ENCODE data around the gene ITGA7.

Gene ITGA7

DNA sequence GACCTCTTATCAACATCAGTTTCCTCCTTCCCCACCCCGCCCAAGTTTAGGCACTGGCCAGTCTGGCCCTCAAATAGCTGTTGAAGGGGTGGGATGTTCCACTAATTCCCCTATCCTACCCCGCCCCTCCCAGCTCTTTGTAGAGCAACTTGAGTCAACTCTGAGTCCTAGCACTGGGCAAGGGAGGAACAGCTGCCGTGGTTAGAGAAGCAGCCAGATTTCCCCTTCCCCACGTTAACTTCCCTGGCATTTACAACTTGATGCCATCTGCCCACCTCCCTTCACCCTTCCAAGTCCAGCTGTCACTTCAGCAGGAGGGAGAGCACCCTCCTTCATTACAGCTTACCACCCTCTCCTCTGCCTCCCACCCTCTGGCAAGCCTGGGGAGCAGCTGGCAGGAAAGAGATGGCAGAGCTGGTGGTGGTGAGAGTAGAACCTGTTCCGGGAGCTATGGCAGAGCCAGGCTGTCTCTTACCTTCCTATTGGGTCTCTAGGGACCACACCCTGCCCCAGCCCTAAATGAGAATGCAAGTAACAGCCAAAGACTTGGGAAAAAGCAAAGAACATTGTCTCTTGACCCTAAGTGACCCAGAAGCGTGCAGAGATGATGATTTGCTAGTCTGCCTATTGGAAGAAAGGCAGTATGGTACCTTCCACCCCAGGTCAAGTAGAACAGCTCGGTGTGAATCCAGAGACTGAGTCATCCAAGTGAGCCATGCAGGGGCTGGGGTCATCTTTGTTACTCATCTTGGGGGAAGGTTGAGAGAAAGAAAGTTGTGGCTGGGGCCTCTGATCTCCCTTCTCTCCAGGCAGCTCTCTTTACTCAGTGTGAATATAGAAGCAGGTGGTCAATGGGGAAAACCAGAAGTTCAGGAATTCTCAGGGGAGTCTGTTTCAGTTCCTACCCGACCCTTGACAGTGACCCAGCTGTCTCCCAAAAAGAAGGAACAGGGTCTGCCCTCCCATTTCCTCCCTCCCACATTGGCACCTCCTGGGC is 9.6 kb upstream of the ITGA7 start:
- DNase-seq, result peak; percentile 51 to 61

DNA sequence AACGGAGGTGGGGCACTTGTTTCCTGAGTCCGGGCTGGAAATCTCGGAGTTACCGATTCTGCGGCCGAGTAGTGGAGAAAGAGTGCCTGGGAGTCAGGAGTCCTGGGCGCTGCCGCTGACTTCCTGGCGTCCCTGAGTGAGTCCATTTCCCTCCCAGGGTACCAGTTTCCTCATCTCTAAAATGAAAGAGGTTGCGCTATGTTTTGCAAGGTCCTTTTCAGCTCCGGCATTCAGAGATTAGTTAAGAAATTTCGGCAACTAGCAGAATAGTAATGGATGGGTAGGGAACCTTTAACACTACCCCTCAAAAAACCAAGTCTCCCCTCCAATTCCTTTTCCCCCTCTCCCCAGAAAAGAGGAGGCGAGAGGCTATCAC is 8.9 kb upstream of the ITGA7 start:
- no peak for DNase-seq

DNA sequence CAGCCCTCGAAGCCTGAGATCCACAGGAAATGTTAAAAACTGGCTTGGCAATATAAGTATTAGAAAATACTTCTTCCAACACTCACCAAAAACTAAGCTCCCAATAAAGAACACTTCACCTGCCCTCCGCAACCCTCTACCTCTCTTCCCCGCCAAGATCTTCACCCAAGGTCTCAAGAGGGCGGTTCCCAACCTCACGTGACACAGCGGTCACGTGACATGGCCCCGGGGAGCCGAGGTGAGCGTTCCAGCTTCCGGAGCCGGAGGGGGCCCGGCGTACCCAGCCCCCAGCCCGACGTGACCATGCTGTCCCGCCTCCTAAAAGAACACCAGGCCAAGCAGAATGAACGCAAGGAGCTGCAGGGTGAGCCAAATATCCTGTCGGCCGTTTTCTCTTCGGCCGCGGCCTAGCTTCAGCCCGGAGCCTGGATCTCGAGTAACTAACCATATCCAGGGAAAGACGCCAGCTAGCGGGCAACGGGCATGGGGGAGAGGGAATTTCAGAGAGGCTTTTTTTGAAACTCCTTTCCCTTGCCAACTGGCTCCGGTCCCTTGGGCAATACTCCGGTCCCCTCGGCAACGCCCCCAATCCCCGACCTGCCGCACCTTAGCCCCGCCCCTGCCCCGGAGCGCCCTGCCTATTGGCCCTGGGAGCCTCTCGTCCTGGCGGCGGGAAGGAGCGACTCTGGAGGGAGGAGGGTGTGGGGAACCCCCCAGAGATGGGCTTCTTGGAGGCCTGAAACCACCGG is 8.3 kb upstream of the ITGA7 start, which contains the start of gene BLOC1S1:
BLOC1S1 (plus strand) TSS at position 214 of the 749 bp plus-strand sequence; CDS start at position 220, 6 bp downstream.
- DNase-seq, result peak; percentile 96

DNA sequence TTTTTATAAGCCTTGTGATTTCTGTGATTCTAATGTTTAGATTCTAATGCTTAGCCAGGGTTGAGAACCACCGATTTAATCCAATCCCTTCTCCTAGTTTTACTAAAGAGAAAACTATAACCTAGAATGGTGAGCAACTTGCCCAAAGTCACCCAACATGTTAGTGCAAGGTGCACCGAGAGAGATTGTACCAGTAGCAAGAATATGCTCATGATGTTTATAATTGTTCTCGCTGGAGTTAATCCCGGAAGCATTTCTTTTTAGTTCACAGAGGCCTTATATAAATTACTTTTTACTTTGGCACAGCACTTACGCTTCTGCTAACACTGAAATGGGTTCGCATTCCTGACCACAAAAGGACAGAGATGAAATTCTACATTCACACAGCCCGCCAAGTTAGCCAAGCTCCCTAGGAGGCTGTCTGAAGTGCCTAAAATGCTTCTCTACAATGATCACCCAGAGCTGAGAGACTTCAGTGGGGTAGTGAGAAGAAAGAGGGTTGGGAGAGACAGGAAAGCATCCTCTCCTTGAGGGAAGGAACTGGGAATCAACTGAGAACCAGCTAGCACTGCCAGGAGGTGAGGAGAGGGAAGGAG is 7.6 kb upstream of the ITGA7 start:
- DNase-seq, result no peak

DNA sequence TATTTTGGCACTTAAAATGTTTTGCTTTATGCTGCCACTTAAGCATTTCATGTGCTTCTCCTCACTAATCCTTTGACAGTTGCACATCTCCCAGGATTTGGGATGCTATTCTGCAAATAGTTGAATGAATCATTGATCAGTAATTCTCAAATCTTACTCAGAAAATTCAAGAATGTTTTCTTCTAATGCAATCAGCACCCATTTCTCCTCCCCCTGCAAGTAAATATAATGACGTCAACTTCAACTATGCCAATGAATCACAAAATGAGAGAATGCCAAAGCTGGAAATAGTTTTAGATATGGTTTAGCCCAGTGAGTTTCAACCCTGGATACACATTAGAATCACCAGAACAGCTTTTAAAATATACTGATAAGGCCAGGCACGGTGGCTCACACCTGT is 6.0 kb upstream of the ITGA7 start:
- no peak for DNase-seq

DNA sequence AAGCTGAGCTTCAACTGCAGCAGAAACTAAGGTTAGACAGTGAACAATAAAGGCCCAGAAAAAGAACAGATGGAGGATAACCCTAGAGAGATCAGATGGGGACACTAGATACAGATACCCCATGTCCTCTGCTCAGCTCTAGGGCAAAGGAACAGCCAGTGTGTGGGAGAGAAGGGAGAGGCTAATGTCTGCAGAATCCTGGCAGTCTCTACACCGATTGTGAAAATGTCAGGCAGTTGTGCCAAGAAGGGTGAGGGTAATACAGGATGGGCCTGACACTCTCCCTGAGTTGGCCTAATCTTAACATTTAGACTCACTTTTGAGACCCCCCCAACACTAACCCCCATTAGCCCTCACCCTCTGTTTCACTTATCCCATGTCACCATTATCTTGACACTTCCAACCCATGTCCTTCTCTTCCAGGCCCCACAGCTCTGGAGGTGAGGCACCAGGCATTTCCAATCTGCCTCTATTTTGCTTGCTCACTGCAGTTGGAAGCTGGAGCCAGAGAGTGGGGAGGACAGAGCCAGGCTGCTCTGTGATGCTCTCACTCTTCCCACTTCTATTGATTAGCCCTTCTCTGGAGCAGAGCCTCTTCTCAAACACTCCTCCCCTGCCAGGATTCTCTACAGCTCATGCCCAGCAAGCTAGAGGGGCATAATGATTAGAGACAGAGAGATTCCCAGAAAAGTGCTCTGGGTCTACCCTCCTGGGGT is 5.2 kb upstream of the ITGA7 start:
- no peak for DNase-seq

DNA sequence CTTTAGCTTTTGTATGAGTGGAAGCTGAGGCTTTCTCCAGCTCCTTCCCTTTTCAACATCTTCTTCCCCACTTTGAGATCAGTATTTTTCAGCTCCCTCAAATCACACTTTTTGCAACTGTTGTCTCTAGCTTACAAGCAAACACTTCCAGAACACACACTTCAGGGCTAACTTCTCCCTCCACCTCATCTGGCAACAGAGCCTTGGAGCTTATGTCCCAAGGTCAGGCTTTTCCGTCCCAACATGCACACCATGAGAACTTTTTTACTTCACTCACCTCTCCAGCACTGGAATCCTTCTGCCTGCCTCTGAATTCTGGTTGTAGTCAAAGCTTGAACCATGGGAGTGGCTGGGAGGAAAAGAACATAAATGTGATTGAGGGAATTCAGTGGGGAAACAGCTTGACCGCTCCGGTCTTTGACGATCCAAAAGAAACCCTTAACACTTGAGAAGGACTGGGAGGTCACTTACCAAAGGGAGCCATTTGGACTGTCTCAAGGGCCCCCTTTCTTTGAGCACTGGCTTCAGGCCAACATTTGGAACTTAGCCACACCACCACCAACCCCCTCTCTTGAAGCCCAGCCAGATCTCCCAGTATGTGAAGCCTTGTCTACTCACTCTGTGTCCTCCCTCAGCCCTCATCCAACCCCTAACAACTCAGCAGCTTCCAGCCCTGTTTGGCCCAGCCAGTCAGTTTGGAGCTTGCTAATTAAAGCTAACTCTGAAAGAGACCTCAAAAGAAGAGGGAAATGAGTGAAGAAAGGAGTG is 4.3 kb upstream of the ITGA7 start:
- no peak for DNase-seq

DNA sequence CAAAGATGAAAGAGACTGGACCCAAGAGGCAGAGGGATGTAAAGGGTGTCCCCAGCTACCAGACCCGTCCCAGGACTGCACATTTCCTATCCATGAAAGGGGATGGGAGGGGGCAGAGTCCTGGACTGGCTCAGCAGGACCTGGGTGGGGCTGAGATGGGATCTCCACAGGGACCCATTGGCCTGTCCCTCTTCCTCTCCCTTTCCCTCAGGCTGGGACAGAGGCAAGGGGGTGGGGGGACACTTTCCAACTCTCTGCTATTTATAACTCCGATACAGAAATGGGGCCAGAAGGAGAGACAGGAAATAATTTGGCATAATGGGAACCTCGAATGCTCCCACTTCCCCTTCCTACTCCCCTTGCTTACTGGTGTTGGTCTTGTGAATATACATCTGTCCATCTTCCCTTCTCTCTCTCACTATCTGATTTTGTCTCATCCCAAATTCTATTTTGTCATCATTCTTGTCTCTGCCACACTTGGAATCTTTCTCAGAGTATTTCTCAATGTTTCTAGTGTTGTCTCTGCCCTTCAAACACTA is 1.1 kb upstream of the ITGA7 start:
- no peak for DNase-seq

DNA sequence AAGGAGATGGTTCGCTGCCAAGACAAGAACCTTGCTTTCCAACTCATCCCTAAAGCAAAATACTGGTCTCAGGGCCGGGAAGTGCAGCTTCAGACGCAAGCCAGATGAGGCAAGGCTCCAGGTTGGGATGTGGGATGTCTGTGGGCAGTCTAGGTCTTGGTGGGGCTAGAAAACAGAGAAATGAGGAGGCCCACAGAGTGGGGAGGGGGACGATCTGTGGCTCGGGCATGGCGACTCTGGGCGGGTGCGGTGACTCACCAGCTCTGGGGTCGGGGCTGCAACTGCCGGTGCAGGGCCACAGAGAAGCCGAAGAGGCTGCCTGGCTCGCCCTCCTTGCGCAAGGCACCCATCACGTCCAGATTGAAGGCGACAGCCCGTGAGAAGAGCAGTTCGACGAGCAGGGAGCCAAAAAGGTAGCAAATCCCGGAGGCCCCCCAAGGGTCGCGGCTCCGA is 459 bp downstream of the ITGA7 start:
- DNase-seq, result peak in 1 of 2 experiments; percentile 34

DNA sequence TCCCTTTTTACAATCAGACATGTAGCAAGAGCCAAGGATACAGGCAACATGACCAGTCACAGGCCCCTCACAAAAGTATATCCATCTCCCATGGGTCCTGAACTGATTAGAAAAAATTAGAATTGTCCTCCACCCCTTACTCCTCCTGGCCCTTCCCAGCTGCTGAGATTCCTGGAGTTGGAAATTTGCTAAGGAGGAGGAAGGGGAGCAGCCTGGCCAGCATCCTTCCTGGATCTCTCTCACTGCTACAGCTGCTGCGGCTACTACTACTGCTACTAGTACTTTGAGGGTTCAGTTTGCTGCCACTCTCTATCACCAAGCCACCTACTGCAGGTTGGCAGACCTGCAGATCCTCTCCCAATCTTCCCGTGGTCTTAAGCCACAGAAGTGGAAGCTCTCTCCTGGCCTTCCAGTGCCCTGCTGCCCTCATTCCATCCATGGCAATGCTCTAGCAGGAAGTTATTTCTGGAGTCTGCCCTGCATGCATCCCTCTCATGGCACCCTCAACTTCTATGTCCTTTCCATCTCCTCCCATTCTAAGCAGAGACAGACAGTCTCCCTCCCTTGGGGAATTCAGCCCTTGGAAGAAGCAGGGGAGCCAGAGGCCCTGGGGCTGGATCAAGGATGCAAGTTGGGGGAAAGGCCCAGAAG is 1.0 kb downstream of the ITGA7 start:
- DNase-seq, result no peak

DNA sequence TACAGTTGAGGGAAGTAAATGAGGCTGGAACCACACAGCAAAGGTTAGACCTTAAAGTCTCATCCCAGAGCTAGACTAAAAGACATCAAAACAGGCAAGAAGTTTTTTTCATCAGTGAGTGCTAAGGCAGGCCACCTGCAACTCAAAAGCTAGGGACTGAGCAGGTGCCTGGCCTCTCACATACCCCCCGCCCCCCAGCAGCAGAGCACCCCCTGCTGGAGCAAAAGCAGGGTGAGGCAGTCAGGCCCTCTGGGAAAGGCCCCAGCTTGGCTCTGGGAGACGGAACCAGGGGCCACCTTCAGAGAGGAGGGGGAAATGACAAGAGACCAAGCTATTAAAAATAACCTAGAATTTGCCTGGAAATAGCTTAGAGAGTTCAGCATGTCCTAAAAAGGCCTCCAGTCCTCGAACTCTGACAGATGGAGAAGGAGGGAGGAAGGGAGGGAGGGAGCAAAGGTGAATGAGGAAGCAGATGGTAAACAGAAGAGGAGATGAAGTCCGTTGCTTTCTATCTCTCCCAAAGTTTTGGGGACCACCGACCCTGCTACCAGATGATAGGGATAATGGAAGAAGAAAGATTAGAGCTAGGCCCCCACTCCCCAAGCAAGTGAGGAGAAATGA is 1.8 kb downstream of the ITGA7 start:
- no peak for DNase-seq

DNA sequence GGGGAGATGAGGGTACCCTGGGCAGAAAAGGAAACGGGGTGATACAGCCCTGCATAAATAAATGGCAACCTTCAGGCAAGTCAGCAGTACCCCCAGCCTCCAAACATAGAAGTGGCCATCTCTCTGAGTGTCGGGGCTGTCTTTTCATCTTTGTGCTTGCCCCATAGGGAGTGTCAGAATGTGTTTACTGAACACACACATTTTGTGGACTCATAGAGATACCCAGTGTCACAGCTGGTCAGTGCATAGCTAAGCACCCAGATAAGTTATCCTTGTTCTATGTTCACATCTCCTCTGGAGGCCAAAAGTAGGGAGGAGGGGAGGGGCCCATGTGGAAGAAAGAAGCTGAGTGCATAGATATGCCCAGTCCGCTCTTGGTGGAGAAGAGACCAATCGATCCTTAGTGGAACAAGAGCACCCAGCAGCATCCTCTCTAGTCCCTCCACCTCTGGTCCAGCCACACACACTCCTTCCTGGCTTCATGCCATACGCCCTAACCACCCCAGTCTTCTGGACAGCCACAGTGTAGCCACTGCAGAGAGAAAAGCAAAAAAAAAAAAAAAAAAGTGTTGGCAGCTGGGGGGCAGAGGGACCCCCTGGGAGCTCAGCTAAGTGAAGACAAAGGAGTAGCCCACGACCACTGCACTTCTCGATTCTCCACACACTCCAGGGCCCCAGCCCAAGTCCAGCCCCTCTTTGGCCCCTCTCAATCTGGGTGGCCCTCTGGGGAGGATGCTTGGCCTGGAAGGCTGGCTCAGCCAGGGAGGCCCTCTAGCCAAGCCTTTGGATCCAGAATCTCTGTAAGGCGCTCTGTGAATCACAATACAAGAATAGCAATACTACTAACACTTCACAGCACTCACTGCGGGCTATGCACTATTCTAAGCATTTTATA is 2.6 kb downstream of the ITGA7 start:
- no peak for DNase-seq

DNA sequence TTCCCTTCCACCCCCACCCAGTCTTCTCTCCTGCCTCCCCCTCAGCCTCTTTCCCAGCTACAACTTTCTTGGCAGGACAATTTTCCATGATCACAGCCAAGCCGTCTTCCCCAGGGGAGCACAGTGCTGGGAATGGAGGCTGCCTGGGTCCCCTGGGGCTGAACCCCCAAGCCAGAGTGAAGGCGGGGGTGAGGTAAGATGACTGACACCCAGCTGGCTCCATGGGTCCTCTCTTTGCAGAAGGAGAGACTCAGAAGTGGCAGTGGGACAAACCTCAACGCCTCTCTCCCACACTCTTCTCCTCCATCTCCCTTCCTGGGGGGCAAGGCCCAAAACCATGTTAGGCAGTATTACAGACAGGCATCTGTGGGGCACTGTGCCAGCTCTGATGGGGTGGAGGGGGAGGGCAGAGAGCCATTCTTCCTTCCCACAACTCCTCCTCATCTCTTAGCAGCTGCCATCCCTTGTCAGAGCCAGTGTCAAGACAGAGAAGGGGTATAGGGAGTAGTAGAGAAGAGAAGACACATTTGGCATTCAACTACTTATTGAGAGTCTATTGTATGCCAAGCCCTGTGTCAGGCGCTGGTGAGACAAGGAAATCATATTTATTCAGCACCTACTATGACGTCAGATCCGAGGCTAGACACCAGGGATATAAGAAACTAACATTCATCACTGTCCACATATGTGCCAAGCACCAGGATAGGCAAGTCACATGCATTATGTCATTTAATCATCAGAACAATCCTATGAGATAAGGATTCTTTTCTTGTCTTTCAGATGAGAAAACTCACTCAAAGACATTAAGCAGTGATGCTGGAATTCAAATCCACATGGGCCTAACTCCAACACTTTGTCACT is 3.6 kb downstream of the ITGA7 start:
- no peak for DNase-seq

DNA sequence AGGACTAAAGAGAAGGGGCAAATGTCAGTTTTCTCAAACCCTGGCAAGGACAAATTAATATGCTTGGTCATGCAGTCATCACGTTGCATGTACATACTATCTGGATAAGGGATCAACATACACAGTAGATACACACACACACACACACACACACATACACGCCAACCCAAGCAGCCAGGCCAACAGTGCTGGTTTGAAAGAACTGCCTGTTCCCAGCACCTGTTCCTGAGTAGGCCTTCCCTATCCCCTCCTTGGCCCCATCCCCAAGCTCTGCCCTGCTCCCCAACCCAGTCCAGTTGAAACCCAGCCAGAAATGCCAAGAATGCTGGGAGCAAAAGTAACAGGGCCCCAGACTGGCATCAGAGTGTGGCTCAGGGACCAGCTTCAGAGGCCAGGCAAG is 4.4 kb downstream of the ITGA7 start:
- DNase-seq, result no peak

DNA sequence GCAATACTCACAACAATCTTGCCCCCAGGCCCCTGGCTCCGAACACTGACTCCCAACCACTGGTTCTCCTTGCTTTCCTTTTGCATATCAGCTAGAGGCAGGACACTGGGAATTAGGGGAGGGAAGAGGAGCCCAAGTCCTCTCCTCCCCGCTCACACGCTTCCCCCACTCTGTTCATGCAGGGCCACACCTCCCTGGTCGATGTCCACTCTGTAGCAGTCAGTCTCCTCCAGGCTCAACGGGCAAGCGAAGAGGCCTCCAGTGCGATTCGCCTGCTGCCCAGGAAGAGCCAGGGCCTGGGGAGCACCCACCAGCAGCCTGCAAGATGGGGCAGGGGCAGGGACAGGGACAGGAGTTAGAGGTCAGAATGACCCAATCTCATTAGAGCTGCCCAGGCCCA is 4.8 kb downstream of the ITGA7 start:
- no peak for DNase-seq

DNA sequence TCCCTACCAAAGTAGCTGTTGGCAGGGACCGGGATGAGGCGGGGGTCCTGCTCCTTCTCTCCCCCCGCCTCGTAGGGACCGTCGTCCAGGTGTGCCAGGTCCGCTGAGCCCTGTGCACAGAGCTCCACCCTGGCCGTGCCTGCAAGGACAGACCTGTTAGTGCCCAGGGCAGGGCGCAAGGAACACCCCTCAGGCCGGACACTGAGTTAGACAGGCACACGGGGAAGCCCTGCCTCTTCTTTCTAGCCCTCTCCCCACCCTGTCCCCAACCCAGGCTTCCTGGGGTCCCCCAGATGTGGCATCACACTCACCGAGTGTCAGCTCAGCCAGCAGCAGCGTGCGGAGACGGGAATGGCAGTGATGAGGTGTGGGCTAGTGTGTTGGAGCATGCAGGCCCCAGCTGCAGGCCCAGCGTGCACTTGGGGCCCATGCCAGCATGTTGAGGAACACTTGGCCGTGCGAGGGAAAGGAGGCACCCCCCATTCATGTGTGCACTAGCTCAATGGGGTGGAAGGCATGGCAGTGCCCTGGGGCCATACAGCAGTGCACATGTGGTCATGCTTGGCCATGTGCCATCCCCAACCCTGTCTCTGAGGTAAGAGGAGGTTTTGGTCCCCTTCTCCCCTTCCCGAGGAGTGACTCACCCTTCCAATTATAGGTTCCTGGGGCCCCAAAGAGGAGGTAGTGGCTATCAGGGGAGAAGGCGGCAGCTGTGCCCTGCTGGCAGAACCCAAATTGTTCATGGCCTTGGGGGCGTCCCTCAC is 7.3 kb downstream of the ITGA7 start:
- no peak for DNase-seq

DNA sequence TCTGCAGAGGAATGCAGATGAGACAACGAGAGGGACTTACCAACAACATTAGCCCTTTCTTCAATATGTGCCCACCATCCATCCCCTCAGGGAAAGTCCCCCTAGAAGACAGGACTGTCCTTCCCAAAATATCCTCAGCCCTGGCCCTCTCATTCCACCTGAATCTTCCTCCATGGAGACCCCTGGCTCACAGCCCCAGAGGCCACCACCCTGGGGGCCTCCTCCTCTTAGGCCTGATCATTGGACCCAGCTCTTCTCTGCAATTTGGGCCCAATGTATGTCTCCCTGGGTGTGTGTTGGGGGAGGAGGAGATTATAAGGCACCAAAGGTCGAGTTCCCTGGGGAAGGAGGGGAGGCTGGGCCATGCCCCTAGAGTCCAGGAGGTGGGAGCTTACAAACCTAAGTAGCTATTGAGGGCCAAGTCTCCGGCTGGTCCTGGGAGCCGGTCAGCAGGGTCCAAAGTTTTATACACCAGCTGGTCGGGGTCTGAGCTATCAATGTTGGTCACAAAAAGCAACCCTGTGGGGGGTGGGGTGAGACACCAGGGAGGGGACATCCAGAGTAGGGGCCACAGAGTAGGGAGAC is 8.1 kb downstream of the ITGA7 start:
- no peak for DNase-seq
